Fibroblast of the conjunctiva (primary cell): Measurements from ENCODE around the gene DSC1.
"Not testable (repeated sequence)": the region's sequence is repeated elsewhere in the genome, so short reads cannot be mapped to it uniquely, and the experiment has no call there.

Source experiments
- DNase-seq: peaks from one replicate; pipeline ENCODE4 v3.0.0-alpha.2; 2010; ENCODE audit warnings: low read depth

Gene DSC1

DNA sequence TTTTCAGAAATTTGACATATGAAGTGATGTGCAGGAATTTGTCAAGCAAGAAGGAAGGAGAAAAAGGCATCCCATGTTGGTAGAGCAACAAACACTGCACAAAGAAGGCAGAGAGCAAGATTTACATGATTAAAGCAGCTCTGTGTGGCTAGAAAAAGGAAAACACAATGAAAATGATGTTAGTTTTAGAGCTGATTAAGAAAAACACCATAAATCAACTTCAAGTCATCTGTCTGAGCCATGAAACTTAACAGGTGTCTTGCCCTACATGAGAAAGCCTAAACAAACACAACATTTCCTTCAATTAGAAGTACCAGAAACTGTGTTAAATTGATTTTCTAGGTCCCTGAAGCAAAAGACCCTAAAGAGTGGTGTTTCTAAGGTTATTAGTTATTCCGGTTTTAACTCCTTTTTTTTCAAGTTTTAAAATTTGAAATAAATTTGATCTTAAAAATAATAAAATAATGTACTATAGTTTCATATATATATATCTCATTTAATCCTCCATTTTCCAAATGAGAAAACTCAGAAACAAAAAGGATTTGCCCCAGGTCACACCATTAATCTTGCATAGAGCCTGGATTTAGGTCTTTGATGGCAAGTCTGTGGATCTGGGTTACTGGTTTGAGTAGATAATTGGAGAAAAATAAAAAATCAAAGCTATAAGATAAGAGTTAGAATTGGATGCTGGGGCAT, 8.6 kb upstream of the DSC1 start:
- no peak for DNase-seq

GRCh38 chr18:31170335-31170734, 7.7 kb upstream of the DSC1 start:
- DNase-seq: no peak

DNA sequence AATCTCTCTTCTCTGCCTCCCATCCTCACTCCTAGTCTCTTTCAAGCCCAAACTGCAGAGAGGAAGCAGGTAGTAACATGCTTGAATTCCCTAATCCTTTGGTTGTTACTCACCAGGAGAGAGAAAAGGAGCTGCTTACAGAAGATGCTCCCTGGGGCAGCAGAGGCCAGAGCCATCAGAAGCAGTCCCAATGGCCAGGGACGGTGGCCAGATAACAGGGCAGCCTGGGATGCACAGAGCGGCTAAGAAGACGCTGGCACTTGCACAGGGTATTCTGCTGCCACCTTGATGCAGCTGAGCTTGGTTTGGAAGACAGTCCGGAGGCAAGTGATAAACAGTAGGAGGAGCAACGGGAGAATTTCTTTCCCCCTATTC, 250 bp downstream of the DSC1 start:
- no peak for DNase-seq

DNA sequence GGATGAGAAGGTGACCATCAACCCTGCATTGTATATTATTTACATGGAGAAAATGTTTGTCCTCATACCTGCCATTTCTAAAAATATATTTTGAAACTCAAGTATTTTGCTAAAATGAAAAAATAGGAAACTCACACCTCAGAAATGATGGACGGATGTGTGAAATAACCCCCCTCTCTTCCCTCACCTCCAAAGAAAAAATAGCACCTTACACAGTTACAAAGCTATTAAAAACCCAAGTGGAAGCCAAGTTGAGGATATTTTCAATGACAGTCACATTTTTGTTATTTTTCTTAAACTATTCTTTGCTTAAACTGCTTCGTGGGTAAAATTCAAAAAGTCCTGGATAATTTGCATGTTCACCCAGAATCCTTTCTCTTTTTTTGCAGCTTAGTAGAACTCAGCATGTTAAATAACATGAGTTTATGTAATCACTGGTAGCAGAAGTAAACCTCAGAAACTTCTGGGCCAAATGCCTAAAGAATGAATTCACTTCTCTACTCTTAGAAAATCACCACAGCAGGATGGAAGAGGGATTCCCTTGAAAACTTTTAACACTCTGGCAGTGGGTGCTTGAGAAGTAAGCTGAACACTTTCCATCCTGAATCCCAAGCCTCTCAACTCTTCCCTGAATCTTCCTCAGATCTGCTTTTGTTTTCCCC, 768 bp downstream of the DSC1 start:
- no peak for DNase-seq

GRCh38 chr18:31156821-31157763, 5.6 kb downstream of the DSC1 start:
- DNase-seq: no peak

- DNase-seq: no peak
These were observed 7.2 kb downstream of the DSC1 start for GRCh38 chr18:31155498-31155897.

DNA sequence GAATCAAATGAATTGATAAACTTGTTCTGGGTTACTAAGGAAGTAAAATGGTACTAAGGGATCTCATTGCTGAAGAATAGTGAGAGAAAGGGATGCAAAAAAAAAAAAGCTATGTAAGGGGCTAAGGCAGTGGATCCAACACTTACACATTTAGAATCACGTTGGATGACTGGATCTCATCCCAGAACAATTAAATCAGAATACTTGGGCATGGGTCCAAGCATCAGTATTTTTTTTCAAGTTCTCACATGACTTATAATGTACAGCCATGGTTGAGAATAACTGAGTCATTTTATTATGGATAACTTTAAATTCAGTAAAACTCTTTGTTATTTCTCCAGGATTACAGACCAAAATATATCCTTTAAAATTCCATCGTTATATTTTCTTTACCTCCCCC, 8.5 kb downstream of the DSC1 start:
- no peak for DNase-seq

GRCh38 chr18:31149351-31149750, 13.3 kb downstream of the DSC1 start:
- no peak for DNase-seq

GRCh38 chr18:31148600-31148999, 14.1 kb downstream of the DSC1 start:
- DNase-seq: no peak

- DNase-seq: no peak
These were observed 15.8 kb downstream of the DSC1 start for GRCh38 chr18:31146809-31147208.

GRCh38 chr18:31143025-31143424, 19.6 kb downstream of the DSC1 start:
- DNase-seq: no peak

DNA sequence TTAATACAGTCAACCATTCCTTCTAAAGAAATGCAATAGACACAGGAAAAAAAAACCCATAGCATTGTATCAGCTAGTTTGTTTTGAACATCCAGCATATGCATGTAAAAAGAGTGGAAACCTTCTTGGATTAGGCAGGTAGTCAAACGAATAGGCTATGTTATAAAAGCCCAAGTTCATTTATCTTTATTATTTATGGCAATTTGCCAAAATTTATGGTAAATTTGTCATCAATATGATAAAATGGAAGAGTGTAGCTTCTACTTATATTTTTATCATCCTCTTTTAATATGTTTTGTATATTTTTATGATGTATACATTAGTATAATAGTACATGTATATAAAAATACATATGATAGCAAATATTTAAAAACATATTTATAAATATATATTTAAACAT, 23.9 kb downstream of the DSC1 start:
- DNase-seq: no peak

DNA sequence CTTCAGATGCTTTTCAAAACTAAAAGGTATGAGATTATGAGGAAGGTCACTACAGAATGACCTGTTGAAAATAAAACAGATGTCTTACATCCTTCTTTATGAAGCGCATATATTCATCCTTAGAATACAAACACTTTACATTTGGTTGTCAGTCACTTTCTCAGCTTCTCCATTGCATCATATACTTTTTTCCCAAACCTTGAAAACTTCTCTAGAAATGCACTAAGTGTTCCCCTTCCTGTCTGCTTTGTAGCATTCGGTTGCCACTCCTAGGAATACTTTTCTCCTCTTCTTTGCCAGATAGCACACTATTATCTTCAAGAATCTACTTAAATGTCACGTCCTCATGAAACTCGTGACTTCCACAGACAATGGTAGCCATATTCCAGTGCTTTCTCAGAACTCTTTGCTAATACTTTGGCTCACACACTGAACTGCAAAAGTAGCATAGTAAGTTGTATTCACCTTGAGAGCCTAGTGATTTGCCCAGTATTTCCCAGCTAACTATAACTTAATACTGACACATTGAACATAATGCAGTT, 27.6 kb downstream of the DSC1 start:
- DNase-seq: no peak

DNA sequence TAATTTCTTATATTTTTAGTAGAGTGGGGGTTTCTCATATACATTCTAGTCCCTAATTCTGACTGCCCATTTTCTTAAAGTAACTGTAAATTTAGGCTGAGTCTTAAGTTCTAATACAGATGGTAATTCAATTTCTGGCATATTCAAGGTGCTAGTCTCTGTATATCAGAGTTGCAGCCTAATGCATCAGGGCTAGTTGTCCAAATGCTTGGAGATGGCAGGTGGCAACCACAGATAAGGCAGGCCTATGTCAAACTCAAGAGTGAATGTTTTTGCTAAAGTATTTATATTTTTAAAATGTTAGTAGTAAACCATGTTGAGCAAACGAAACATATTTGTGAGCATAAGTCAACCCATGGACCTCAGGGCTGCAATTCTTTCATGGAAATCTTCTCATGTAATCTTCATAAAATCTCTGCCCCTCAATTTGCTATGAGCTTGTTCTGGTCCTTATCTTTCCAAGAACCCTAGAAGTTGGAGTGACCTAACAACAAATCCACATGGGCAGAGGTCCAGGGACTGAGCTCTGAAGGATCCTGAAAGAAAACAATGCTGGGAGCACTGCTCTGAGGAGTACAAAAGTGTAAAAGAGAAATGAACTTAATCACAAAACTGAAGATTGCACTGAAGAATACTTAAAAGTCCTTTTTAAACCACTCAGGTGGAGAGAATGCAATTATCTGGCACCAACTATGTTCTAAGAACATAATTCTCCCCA, 33.1 kb downstream of the DSC1 start:
- DNase-seq: no peak

- no peak for DNase-seq
These were observed 36.8 kb downstream of the DSC1 start for GRCh38 chr18:31125878-31126277.

DNA sequence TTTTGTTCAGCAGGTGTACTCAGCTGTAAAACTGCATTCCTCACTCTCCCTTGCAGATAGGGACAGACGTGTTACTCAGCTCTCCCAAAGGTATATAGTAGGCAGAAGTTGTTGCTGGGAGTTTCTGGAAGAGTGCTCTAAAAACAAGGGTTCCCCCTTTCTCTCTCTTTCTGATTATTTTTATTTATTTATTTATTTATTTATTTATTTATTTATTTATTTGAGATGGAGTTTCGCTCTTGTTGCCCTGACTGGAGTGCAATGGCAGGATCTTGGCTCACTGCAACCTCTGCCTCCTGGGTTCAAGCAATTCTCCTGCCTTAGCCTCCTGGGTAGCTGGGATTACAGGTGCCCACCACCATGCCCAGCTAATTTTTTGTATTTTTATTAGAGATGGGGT, 39.5 kb downstream of the DSC1 start:
- not testable (repeated sequence) for DNase-seq

GRCh38 chr18:31120594-31120993, 42.1 kb downstream of the DSC1 start:
- DNase-seq: no peak

DNA sequence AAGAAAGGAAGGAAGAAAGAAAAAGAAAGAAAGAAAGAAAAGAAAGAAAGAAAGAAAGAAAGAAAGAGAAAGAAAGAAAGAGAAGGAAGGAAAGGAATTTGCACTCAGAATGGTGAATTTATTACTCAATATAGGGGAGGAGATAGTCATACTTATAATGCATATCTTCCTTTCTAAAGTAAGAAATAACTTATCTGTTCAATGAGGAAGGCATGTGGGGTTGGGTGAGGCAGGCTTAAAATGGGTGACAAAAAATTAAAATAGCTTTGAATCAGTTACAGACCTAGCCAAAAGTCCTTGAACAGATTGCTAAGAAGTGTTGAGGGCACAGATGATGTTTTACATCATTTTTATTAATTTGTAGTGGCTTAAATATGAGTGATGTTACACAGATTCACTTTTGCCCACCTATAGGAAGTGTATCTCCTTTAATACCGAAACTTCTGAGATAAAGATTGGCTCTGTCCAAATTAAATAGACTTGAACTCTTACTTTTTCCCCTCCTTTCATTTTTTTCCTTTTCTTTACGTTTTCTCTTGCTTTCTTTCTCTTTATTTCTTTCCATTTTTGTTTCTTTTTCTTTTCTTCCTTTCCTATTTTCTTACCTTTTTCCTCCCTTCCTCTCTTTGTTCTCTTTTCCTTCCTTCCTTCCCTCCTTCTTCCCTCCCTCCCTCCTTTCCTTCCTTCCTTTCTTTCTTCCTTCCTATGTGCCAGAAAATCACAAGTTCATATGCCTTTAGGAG, 45.6 kb downstream of the DSC1 start:
- no peak for DNase-seq

DNA sequence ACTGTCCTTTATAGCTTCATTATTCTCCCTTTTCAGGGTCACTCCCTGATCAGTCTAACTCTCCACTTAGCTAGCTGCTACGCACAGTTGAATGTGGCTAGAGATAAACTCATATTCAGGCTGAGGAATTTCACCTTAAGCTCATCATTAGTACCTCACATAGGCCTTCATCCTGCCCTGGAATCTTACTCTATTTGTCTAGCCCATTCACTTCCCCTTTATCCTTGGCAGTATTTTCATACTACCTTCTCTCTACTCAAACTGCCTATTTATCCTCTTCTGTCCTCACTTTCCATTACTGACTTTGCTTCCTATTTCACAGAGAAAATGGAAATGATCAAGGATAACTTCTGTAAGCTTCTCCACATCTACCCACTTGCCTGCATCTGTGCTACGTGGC, 49.9 kb downstream of the DSC1 start:
- DNase-seq: no peak

- DNase-seq: no peak
These were observed 56.9 kb downstream of the DSC1 start for GRCh38 chr18:31105733-31106132.

GRCh38 chr18:31104444-31104843, 58.2 kb downstream of the DSC1 start:
- no peak for DNase-seq
